Epidermal melanocyte (primary cell): Measurements from ENCODE around the gene ZNF519.
A peak's percentile ranks its signal among the peaks of the same experiment; 100 is the strongest.
"Not testable (repeated sequence)": the region's sequence is repeated elsewhere in the genome, so short reads cannot be mapped to it uniquely, and the experiment has no call there.

ENCODE experiments used
- DNase-seq: peaks from one replicate; pipeline ENCODE4 v3.0.0; 2011; ENCODE audit warnings: low spot score; ENCODE audit not compliant: insufficient read length

Gene ZNF519

DNA sequence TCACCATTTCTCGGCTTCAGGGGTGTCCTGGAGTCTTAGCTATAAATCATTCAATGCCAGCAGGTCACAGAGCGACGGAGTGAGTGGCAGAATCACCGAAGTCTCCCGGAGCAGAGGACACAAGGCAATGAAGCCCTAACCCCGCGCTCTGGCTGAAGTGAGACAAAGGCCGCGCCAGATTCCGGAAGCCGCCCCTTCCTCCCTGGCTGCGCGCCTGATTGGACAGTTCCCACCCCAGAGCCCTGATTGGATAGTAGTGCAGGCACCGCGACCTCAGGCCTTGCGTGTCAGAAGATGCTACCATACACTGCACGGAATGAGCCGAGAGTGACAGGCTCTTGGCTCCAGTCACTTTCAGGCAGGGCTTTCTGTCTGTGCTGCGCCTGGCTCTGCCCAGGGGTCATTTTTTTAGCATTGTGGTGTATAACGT lies at the start of gene ZNF519:
TSS of gene ZNF519 (minus strand) at position 165 of the 430 bp plus-strand sequence. CDS start at position 7, 158 bp downstream.
- DNase-seq = peak; percentile 83

GRCh38 chr18:14179306-14179705 lies 47.1 kb upstream of the ZNF519 start:
- no peak for DNase-seq

DNA sequence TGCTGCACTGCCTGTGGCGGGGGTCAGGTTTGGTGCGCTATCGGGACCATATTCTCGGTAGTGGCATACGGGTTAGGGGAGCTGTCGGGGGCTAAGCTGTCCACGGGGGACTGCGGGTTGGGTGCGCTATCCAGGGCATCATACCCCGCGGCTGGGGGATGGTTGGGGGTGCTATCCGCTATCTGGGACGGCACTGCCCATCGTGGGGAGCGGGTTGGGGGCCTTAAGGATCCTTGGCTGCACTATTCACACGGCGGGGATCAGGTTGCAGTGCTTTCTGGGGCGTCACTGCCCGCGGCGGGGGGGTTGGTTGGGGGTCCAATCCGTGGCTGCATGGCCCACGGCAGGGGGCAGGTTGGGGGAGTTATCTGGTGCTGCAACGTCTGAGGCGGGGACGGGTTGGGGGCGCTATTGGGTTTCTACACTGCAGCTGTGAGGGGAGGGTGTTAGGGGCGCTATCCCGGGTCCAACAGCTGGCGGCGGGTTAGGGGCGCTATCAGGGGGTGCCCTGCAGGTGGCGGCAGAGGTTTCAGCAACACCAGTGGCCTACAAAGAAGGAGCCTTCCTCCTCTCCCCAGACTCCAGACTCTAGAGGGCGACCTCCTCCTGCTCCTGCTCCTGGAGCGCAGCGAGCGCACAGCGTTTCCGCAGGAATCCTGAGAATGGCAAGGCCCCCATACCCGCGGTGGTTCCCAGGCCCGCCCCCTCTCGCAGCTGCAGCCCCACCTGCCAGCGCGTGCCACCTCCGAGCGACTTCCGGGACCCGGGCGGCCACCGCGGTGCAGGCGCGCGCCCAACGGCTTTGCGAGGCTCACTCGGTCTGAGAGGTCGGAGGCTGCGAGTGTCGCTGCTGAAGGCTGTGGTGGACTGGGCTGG lies 46.3 kb upstream of the ZNF519 start:
- DNase-seq = peak; percentile 14

GRCh38 chr18:14177540-14178320 lies 45.5 kb upstream of the ZNF519 start:
- DNase-seq = not testable (repeated sequence)

- not testable (repeated sequence) for DNase-seq
Measured at GRCh38 chr18:14175404-14175803, 43.2 kb upstream of the ZNF519 start.

DNA sequence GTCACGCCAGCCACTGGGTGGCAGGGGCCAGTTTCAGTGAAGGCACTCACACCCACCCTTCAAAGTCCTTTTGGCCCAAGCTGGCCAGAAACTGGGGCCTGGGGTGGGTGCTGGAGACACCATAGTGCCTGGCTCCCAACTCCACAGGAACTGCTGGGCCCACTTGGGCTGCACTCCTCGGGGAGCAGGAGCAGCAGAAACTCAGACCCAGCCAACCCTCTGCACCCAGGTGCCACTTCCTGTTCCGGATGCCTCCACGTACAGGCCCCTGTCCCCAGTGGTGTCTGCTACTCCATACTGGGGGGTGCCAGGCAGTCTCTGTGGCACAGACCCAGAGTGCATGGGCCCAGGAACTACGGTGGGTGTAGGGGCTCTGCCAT lies 42.5 kb upstream of the ZNF519 start:
- no peak for DNase-seq

DNA sequence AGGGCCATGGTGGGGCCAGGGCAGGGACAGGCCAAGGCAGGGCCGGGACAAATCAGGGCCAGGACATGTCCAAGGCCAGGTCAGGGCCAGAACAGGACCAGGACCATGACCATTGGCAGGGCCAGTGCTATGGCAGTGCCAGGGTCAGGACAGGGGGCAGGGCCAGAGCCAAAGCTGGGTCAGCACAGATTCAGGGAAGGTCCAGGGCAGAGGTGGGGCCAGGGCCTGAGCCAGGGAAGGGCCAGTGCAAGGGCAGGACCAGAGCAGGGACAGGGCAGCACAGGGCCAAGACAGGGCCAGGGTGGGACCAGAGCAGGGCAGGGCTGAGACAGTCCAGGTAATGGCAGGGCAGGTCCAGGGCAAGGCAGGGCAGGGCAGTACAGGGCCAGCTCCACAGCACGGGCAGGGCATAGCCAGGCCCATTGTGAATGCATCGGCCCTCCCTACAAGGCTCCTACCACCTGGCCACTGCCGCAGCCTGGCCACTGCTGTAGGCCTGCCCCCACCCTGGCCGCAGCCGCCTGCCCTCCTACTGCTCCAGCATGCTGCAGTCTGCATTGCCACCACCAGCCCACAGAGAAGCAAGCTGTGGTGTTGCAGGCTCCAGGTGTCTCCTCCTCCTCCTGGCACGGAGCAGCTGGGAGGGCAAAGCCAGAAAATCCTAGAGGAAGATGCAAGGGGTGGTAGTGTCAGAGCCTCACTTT lies 41.9 kb upstream of the ZNF519 start:
- not testable (repeated sequence) for DNase-seq

DNA sequence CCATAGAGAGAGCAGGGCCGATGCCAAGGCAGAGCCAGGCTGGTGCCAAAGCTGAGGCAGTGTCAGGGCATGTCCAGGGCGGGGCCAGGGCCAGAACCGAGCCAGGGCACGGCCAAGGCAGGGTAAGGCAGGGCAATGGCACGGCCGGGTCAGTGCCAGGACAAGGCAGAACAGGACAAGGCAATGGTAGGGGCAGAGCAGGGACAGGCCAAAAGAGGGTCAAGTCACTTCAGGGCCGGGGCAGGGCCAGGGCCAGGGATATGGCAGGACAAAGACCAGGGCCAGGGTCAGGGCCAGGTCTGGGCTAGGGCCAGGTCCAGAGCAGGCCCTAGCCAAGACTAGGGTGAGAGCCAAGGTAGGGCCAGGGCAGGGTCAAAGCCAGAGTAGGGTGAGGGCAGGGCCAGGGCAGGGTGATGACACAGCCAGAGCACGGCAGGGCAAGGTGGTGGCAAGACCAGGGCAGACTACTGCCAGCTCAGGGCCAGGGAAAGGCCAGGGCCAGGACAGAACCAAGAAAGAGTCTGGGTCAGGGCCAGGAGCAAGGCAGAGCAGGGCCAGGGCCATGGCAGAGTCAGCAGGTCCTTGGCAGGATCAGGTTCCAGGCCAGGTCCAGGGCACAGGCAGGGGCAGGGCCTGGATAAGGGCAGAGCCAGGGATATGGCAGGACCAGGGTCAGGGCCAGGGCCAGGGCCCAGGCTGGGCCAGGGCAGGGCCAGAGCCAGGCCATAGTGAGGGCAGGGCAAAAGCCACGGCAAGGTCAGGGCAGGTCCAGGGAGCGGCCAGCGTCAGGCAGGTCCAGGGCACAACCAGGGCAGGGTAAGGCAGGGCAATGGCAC lies 41.1 kb upstream of the ZNF519 start:
- DNase-seq = not testable (repeated sequence)

DNA sequence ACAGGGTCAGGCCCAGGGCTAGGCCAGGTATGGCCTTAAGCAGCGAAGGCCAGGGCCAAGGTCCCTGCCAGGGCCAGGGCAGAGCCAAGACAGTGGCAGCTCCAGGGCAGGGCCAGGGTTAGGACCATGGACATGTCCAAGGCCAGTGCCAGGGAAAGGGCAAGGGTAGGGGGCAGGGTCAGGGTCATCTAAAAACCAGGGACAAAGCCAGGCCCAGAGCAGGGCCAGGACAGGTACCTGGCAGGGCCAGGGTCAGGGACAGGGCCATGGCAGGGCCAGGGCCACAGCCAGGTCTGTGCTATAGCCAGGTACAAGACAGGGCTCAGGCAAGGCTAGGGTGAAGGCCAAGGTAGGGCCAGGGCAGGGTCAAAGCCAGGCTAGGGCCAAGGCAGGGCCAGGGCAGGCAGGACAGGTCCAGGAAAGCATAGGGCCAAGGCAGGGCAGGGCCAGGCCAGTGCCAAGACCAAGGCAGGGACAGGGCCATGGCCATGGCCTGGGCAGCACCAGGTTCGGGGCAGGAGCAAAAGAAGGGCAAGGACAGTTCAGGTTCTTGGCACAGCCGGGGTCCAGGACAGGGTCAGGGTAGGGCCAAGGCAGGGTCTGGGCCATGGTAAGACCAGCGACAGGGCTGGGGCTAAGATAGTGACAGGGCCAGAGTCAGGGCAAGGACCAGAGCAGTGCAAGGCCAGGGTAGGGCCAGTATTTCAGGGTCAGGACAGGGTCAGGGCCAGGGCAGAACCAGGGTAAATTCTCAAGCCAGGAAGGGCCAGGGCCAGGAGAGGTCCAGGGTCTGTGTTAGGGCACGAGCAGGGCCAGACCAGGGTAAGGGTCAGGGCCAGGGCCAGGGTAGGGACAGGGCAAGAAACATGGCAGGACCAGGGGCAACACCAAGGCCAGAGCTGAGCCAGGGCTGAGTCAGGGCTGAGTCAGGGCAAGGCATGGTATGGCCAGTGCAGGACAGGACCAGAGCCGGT lies 40.2 kb upstream of the ZNF519 start:
- DNase-seq = not testable (repeated sequence)

DNA sequence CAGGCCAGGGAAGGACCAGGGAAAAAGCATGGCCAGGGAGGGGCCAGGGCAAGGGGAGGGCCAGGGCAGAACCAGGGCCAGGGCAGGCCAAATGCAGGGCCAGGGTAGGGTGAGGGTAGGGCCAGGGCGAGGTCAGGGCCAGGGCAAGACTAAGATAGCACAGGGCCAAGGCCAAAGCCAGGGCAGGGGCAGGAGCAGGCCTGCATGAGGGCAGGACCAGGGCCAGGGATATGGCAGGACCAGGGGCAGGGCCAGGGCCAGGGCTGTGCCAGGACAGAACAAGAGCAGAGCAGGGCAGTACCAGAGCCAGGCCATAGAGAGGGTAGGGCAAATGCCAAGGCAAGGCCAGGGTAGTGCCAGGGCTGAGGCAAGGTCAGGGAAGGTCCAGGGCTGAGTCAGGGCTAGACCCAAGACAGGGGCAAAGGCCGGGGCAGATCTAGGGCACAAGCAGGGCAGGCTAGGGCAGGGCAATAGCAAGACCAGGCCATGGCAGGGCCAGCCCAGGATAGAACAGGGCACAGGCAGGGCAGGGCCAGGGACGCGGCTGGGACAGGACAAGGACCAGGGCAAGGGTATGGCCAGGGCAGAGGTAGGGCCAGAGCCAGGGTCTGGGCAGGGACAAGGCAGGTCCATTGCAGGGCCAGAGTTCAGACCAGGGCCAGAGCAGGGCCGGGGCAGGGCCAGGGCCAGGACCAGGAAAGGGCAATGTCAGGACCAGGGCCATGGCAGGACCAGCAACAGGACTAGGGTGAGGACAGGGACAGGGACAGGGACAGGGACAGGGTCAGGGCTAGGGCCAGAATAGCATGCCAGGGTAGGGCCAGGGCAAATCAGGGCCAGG lies 39.3 kb upstream of the ZNF519 start:
- DNase-seq = not testable (repeated sequence)

GRCh38 chr18:14170367-14171036 lies 38.3 kb upstream of the ZNF519 start:
- DNase-seq = not testable (repeated sequence)

DNA sequence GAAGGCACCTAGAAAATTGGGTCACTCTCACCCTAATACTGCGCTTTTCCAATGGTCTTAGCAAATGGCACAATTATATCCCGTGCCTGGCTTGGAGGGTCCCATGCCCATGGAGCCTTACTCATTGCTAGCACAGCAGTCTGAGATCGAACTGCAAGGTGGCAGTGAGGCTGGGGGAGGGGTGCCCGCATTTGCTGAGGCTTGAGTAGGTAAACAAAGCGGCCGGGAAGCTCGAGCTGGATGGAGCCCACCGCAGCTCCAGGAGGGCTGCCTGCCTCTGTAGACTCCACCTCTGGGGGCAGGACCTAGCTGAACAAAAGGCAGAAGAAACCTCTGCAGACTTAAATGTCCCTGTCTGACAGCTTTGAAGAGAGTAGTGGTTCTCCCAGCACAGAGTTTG lies 30.7 kb upstream of the ZNF519 start:
- not testable (repeated sequence) for DNase-seq

GRCh38 chr18:14151564-14152113 lies 19.4 kb upstream of the ZNF519 start:
- not testable (repeated sequence) for DNase-seq

DNA sequence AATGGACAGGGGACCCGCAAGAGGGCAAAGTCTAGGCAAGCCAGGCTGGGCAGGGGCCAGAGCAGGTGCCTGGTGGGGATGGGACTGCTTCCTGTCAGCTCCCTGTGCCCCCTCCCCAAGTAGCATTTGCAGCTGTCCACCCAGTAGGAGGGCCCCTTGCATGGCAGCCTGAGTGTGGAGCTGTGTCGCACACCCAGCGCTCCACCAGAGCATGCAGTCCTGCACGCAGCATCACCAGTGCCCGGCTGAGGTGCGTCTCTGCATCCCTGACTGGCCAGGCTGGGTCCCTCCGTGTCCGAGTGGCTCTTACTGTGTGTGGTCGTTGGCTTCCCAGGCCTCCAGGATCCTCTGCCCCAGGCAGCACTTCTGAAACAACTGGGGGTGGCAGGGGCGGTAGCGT lies 18.5 kb upstream of the ZNF519 start:
- not testable (repeated sequence) for DNase-seq

GRCh38 chr18:14149916-14150420 lies 17.7 kb upstream of the ZNF519 start:
- DNase-seq = not testable (repeated sequence)

DNA sequence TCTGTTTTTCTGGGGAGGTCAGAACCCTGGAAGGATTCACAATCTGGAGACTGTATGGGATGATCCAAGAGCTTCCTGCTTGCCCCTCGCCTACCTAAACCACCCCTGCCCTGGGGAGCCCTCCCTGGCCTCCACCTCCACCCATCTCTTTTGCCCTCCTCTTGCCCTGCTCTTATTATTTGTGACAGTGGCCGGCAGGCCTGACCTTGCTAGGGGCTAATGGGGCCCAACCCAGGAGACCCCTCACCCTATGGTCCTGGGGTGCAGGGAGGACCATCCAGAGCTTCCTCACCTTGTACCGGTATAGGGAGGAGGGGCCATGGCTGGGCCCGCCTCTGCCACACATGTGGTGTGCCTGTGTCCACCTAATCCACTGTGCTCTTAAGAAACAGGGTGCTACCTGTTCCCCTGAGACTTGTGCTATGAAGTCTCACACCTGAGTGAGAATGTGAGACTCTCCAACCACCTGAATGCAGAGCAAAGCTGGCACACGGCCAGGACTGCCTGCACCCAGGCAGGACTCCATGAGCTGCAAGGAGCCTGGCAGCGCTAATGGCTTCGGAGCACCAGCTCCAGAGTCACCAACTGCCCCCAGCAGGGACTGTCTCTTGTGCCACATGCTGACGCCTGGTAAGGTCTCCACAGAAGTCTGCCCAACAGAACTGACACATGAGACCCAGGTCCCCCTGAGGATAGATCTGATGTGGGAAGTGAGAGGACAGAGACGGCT lies 17.1 kb upstream of the ZNF519 start:
- DNase-seq = not testable (repeated sequence)
